Measurements from ENCODE around the gene GANC.

GANC gene

DNA sequence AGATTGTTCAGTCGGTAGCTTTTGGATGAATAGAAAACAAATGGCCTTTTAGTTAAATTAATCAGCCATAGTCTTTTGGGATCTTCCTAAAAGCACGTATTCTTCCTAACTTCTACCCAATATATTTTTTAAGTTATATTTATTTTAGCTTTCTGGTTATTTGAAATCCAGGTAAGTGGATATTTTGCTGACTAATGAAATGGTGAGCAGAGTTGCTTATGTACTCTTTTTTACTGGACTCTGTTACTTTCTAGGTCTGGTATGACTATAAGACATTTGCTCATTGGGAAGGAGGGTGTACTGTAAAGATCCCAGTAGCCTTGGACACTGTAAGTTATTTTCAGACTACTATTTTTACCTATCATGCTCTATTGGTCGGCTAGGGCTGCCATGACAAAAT, 72.5 kb downstream of the GANC start:
- DNase-seq (ENCODE audit: low spot score) = no peak
- TF ChIP-seq, protein P1, sequence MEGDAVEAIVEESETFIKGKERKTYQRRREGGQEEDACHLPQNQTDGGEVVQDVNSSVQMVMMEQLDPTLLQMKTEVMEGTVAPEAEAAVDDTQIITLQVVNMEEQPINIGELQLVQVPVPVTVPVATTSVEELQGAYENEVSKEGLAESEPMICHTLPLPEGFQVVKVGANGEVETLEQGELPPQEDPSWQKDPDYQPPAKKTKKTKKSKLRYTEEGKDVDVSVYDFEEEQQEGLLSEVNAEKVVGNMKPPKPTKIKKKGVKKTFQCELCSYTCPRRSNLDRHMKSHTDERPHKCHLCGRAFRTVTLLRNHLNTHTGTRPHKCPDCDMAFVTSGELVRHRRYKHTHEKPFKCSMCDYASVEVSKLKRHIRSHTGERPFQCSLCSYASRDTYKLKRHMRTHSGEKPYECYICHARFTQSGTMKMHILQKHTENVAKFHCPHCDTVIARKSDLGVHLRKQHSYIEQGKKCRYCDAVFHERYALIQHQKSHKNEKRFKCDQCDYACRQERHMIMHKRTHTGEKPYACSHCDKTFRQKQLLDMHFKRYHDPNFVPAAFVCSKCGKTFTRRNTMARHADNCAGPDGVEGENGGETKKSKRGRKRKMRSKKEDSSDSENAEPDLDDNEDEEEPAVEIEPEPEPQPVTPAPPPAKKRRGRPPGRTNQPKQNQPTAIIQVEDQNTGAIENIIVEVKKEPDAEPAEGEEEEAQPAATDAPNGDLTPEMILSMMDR (IDR thresholded peaks at IDR 0.05; ENCODE audit: extremely low read depth, missing control alignments) = no peak

DNA sequence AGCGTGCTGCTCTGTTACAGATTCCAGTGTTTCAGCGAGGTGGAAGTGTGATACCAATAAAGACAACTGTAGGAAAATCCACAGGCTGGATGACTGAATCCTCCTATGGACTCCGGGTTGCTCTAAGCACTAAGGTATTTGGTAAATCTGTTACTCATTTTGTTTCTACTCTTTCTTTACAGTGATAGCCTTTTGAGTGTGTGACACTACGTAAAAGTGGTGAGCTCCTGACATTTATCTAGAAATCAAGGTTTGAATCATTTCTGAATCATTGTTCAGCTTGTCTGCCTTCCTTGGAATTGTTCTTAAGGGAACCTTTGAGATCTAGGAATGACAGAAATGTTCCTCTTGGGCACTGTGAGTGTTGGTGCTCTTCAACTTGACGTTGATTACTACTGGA, 75.1 kb downstream of the GANC start:
- no peak for DNase-seq (ENCODE audit: low spot score)
- TF ChIP-seq, protein P1 (IDR thresholded peaks at IDR 0.05; ENCODE audit: extremely low read depth, missing control alignments) = no peak

DNA sequence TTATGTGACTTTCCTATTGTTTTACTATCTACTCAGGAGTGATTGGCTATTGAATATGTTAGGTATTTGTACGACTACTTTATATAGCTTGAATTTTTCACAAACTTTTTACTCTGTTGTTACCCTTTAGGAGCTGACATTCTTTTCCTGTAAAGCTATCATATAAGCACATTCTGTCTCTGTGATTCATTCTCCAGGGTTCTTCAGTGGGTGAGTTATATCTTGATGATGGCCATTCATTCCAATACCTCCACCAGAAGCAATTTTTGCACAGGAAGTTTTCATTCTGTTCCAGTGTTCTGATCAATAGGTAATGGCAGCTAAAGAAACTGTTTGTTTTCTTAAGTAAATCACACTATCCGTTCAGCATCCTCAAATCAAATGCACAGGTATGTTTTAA, 76.2 kb downstream of the GANC start:
- no peak for DNase-seq (ENCODE audit: low spot score)
- TF ChIP-seq, protein P1 (IDR thresholded peaks at IDR 0.05; ENCODE audit: extremely low read depth, missing control alignments) = no peak

DNA sequence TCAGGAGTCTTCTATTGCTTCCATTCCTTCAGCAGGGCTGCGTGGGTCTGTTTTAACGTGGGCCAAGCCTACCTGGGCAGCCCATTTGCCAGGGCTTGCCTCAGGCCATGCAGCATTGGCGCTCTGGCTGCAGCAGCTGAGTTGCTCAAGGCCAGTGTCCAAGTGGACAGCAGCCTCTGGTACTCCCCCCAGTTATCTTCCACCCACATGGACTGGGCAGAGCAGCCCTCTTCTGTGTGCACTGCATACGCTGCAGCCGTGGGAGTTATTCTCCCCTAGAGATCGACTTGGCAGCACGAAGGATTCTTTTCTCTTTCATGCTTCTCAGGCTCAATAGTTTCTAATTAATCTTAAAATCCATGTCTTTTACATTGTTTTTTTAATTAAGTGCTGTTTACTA, 79.4 kb downstream of the GANC start:
- TF ChIP-seq, protein P1 (IDR thresholded peaks at IDR 0.05; ENCODE audit: extremely low read depth, missing control alignments) = no peak
- no peak for DNase-seq (ENCODE audit: low spot score)

DNA sequence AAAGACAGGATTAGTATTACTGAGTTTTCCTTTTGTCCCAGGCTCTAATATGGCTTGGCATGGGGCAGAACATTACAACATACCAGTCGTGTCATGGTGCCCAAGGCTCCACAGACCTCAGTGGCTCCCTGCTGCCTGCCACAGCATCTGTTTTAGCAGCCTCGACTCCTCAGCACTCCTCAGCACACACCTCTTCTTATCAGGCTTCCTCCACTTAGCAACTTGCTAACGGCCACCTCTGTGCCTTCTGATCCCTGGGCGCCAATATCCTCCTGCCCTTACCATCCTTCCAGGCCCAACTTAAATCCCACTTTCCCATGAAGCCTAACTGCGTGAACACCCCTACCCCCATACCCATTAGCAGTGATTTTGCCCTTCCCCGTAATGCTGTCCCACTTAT, 80.1 kb downstream of the GANC start:
- TF ChIP-seq, protein P1 (IDR thresholded peaks at IDR 0.05; ENCODE audit: extremely low read depth, missing control alignments) = no peak
- no peak for DNase-seq (ENCODE audit: low spot score)

DNA sequence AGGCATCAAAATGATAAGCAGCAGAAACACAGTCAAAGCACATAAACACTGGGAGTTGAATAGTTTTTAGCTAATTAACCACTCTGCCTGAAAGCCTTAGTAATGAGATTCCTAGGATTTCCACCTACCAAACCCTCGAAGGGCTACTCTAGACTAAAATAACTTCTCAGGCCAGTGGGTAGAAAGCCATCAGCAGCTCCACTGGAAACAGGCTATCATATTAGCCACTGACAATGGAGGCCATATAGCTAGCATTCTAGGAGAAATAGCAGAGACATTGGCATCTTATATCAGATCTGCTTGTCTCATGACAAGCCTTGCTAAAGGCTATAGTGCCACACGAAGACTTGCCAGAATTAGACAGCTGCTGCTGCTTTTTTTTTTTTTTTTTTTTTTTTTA, 81.8 kb downstream of the GANC start:
- DNase-seq (ENCODE audit: low spot score) = no peak
- TF ChIP-seq, protein P1 (IDR thresholded peaks at IDR 0.05; ENCODE audit: extremely low read depth, missing control alignments) = no peak

DNA sequence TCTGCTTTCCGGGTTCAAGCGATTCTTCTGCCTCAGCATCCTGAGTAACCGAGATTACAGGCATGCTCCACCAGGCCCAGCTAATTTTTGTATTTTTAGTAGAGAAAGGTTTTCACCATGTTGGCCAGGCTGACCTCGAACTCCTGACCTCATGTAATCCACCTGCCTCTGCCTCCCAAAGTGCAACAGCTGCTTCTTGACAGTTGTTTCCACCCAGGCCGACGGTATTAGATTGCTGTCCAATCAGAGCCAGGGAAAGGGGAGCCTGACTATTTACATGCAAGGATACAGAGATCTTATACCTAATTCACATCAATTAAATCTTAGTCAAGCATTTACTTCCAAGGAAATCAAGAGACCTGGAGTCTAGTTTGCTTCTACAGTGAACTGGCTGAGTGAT, 82.3 kb downstream of the GANC start:
- TF ChIP-seq, protein P1 (IDR thresholded peaks at IDR 0.05; ENCODE audit: extremely low read depth, missing control alignments) = no peak
- DNase-seq (ENCODE audit: low spot score) = no peak
